Suppressor macrophage treated with lipopolysaccharide for 4 hours (primary cell): ENCODE measurements around the gene POR.

Experiments used
- DNase-seq: peaks from one replicate; pipeline ENCODE4 v3.0.0-alpha.2; 2020

Gene POR

DNA sequence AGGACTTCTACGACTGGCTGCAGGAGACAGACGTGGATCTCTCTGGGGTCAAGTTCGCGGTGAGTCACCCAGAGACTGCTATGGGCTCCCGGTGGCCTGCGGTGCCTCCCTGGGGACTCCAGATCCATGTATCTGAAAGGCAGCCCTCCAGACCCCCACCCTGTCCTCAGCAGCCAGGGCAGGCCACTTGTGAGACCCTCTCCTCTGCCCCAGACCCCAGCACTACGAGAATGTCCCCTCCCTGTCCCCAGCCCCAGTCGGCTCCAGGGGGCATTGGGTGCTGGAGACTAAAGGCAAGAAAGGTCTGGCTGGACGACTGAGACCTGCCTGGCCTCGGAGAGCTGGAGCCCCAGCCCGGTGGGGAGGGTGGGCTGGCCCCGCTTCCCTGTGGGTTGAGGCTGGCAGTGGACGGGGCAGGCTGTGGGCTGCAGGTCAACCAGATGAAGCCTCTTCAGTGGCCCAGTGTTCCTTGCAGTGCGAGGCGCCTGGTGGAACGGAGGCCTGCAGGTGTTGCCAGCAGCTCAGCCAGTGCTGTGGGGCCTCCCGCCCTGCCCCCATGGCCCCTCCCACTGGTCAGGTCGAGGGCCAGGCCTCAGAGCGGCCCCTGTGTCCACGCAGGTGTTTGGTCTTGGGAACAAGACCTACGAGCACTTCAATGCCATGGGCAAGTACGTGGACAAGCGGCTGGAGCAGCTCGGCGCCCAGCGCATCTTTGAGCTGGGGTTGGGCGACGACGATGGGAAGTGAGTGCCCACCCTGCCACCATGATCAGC lies 65.7 kb downstream of the POR start:
- no peak for DNase-seq

GRCh38 chr7:75981203-75981452 lies 66.2 kb downstream of the POR start:
- DNase-seq = no peak

DNA sequence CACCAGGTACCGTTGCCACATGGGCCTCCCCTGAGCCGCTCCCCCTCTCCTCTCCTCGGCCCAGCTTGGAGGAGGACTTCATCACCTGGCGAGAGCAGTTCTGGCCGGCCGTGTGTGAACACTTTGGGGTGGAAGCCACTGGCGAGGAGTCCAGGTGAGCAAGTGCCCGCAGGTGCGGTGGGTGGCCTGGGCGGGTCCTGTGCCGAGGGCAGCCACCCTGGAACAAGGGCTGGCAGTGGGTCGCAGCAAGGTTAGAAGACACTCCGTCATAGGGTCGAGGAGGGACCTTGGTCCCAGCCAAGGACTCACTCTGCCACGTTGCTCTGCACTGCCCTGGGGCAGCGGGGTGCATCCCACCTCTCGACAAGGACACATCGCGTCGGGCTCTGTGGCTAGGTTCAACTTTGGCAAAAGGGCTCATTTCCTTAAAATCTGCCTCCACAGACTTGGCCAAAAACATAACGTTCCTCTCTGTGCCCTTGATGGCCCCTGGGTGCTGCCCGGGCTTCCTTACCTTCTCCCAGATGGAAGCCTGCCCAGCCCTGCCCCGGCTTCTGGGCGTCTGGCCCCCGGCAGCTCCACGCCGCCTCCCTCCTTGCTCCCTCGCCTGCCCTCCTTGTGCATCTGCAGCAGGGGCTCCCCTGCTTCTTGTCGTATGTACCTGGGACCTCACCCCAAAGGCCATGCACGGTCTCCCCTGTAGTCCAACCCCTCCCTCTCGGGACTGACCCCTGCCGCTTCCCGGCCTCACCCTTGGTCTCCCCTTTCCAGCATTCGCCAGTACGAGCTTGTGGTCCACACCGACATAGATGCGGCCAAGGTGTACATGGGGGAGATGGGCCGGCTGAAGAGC lies 66.7 kb downstream of the POR start:
- no peak for DNase-seq

DNA sequence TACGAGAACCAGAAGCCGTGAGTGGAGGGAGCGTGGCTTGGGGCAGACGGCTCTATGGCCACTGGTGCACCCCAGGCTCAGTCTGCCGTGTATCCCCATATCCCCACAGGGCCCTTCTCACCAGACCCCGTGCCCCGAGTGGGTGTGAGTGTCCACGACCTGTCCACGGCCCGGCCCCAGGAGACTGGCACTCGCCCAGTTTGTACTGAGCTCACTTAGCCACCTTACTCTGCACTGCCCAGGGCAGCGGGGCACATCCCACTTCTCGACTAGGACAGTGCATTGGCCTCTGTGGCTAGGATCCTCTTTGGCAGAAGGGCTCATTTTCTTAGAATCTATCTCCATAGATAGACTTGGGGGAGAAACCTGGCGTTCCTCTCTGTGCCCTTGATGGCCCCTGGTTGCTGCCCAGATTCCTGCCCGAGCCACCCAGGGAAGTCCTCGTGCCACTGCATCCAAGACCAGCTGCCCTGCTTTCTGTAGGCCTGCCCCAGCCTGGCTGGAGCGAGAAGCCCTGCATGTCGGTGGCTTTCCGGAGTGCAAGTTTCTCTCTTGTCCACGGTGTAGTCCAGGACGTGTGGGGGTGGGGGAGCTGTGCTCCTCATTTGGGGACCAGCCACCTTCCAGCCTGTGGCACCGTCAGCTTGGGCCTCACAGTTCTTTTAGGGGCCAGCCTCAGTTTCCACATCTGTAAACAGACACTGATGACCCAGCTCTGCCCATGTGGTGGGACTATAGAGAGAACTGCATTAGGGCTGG lies 67.5 kb downstream of the POR start:
- DNase-seq = no peak

DNA sequence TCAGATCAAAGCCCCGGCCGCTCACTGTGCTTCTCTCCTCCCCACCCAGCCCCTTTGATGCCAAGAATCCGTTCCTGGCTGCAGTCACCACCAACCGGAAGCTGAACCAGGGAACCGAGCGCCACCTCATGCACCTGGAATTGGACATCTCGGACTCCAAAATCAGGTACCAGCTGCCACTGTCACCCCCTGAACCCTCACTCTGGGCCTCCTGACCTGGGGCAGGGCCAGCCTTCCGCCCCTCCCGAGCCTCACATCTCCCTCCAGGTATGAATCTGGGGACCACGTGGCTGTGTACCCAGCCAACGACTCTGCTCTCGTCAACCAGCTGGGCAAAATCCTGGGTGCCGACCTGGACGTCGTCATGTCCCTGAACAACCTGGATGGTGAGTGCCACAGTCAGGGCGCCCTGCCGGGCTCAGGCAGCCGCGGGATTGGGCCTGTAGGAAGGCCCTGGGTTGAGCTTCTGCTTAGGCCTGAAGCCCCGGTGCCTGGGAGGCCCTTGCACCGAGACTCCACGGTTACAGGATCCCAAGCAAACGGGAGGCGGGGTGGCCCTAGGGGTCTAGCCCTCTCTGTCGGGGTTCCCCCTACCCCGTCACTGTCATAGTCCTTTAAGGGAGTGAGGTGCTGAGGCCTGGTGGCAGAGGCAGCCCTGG lies 68.6 kb downstream of the POR start:
- DNase-seq = no peak

DNA sequence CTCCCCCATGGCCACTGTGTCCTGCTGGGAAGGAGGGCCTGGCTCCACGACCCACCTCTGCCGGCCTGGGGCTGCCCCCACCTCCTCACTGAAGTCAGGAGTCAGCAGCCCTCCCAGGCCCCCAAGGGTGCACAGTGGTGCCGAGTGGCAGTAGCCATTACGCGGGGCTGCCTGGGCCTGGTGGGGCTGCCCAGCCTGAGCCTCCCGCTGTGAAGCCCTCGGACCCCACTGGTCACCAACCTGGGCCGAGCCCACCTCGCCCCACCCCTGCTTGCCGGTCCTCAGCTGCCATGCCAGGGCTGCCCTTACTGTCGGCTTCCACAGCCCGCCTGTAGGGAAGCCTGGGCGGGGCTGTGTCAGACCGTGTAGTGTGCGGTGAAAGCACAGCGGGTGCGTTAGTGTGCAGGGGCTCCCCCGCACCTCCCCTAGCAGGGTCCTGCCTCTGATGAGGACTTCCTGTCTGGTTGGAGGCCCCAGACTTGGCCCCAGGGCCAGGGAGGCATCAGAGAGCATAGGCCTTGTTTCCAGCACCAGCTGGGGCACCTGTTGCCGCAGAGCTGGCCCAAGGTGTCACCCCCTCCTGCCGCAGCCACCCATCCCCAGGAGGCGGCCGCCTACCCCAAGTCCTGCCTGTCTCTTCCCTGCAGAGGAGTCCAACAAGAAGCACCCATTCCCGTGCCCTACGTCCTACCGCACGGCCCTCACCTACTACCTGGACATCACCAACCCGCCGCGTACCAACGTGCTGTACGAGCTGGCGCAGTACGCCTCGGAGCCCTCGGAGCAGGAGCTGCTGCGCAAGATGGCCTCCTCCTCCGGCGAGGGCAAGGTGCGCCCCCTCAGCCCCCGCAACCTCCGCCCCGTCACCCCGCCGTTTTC lies 69.4 kb downstream of the POR start:
- no peak for DNase-seq

- no peak for DNase-seq
Measured at GRCh38 chr7:75985009-75985517, 70.1 kb downstream of the POR start.

DNA sequence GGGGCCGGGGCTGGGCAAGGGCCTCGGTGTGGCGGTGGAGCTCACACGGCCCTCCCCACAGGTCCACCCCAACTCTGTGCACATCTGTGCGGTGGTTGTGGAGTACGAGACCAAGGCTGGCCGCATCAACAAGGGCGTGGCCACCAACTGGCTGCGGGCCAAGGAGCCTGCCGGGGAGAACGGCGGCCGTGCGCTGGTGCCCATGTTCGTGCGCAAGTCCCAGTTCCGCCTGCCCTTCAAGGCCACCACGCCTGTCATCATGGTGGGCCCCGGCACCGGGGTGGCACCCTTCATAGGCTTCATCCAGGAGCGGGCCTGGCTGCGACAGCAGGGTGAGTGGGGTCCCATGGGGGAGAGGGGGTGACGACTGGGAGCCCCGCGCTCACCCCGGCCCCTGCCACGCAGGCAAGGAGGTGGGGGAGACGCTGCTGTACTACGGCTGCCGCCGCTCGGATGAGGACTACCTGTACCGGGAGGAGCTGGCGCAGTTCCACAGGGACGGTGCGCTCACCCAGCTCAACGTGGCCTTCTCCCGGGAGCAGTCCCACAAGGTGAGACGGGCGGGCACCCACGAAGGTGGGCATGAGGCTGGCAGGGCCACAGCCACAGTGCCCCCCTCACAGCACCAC lies 70.7 kb downstream of the POR start:
- DNase-seq = no peak

GRCh38 chr7:75986147-75986781 lies 71.3 kb downstream of the POR start:
- DNase-seq = no peak

DNA sequence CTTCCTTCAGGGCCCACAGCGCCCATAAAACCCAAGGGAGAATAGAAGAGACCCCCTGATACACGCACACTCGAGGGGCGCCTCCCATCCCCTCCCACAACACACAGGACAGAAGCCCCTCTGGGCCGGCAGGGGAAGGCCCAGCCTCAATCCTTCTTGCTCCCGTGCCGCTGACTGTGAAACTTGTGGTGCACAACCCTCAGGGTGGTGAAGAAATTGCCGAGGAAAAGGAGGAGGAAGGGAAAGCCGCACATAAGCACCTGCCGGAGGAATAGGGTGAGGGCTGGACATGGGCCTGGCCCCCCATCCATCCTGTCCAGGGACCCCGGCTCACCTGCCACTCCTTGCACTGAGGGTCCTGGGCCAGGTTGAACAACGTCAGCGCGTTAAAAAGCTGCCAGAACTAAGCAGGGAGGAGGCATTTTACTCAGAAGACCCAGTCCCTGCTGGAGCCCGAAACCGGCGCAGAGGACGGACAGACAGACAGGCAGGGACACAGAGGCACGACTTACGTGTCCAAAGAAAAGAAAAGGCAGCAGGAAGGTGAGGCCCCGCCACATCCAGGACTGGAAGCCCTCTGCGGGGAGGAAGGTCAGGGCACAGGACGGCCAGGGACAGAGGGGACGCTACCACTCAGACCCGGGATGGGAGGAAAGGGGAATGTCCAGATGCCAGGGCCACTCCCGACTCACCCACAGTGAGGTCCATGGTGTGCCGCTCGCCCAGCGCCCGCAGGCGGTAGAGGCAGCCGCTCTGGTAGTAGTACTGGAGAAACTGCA lies 72.3 kb downstream of the POR start:
- DNase-seq = no peak

DNA sequence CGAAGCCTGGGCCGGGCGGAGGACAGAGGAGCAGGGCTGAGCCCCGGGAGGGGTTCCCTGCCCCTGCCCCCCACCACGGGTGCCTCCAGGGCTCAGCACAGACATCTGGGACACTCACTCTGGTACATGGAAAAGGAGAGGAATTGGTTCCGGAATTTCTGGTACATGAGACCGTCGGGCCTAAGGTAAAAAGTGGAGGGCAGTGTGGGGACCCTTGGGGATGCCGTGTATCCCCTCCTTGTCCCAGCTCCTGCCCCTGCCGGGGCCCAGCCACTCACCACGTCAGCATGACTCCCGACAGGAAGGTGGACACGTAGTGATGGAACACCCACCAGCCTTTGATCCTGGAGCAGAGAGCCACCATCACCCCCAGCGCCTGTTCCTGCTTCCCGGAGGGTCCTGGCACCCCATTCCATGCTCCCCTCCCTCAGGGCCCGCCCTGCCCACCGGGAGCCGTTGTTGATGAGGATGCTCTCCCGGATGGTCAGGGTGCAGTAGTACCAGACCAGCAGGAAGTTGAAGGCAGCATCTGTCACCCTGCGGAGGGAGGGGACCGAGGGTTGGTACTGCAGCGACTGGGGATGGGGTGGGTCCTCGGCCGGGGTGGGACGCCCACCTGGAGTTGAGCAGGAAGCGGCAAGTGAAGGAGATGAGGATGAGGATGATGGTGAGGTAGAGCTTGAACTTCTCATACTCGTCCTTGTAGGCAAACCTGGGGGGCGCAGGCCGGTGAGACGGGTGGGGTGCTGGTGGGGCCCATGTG lies 73.0 kb downstream of the POR start:
- no peak for DNase-seq

DNA sequence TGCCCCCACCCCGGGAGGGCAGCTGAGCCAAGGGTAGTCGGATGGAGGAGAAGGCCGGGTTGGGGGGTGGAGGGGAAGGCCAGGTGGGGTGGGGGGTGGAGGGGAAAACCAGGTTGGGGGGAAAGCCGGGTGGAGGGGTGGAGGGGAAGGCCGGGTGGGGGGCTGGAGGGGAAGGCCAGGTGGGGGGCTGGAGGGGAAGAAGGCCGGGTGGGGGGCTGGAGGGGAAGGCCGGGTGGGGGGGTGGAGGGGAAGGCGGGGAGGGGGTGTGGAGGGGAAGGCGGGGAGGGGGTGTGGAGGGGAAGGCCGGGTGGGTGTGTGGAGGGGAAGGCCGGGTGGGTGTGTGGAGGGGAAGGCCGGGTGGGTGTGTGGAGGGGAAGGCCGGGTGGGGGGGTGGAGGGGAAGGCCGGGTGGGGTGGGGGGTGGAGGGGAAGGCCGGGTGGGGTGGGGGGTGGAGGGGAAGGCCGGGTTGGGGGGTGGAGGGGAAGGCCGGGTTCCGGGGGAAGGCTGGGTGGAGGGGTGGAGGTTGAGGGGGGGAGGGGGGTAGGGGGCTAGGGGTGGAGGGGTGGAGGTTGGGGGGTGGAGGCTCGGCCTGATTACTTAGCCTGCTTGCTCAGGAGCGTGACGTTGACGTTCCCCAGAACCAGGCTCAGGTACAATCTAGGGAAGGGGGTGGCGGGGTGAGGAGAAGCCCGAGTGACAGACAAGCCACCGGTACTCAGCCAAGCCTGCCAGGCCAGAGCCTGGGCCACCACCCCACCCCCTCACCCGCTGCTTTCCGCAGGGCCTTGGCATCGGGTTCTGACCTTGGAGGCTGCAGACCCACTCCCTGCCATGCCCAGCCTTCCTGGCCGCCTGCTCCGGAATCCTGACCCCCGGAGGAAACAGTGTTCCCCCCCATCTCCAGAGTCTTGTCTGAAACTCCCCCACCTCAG lies 73.9 kb downstream of the POR start:
- DNase-seq = no peak

DNA sequence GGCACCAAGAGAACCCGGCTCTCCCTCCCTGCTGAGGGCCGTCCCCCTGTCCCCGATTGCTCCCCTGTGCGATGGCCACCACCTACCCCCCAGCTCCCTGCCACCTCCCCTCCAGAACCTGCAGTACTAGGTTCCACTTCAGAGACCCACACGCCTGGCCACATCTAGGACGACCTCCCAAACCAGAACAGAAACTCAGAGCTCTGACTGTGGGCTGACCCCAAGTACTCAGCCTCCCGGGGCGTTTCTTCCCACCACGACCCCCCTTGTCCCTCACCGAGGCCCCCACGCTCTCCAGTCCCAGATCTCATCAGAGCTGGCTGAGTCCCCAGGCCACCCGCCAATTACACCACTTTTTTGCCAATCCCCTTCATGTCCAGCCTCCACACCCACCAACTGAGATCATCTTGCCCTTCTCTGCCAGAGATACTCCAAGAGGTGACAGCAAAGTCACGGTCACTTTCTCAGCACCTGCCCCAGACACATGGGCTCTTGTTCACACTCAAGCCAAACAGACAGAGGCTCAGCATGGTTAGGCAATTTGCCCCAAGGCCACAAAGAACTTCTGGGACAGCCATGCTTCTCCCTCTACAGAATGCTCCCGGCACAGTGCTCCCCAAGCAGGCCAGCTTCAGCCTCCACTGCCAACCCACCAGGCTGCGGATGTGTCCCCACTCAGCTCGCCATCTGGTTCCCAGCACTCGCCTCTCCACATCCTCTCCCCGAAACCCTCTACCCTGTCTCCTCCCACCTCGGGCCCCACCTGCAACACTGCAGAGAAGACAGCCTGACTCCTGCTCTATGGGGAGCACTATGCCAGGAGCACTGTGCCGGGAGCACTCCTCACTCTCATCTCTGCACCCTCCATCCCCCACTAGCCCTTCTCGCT lies 74.8 kb downstream of the POR start:
- DNase-seq = no peak

DNA sequence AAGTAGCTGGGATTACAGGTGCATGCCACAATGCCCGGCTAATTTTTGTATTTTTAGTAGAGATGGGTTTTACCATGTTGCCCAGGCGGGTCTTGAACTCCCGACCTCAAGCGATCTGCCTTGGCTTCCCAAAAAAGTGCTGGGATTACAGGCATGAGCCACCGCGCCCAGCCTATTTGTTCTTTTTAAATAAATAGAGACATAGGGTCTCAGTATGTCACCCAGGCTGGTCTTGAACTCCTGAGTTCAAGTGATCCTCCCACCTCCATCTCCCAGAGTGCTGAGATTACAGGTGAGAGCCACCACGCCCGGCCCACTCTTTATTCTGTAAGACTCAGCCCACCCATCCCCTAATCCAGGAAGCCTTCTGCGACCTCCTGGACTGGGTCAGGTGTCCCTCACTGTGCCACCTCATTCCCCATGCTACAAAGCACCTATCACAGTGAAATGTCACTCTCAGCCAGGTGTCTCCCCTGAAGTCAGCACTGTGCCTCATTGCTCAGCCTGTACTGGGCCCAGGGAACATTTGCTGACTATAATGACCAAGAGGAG lies 76.7 kb downstream of the POR start:
- no peak for DNase-seq

DNA sequence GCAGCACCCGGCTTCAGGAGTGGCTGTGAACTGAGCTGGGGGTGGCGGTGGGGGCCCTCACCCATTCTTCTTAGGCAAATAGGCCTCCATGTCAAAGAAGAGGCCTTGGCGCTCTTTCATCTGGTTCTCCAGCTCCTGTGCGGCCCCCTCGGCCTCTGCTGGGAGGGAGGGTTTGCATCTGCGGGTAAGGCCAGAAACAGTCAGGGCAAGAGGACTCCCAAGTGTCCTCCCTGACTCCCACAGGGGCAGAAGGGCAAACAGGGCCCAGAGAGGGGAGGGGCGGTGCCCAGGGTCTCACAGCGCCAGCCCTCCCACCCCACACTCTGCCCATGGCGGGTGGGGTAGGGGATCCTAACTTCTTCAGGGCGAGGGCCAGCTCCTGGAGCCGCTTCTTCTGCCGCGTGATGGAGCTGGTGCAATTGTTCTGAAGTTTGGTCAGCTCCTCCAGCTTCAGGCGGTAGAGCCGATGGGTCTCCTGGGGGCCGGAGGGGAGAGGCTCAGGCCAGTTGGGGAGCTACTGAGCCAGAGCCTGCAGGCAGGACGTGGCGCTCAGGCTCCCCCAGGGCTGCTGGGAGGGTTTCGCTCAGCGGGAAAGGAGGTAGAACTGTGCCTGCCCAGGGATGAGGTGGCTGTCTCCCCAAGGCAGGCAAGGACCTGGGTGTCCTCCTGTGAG lies 77.3 kb downstream of the POR start:
- no peak for DNase-seq

- peak; percentile 35 for DNase-seq
Measured at GRCh38 chr7:75993689-75994387, 78.9 kb downstream of the POR start.
